WTC11 (cell line): Measurements from ENCODE around the gene RPL7L1.

Experiments used
- TEAD4 ChIP-seq: sonication (generic); formaldehyde crosslinking; IDR thresholded peaks from 2 replicates; pipeline ENCODE4 v1.8.0; 2022; ENCODE audit warnings: mild to moderate bottlenecking, missing genetic modification reagents
- ZNF671 ChIP-seq: fragments of 250-450 bp; sonication (Bioruptor Pico); IDR thresholded peaks from 2 replicates; pipeline ENCODE4 v1.8.0; 2021; ENCODE audit warnings: mild to moderate bottlenecking
- TF ChIP-seq, protein P1 (sequence below): fragments of 200-600 bp; IDR thresholded peaks from 2 replicates; pipeline ENCODE4 v1.8.0; 2022; ENCODE audit warnings: antibody characterized with exemption

DNA sequence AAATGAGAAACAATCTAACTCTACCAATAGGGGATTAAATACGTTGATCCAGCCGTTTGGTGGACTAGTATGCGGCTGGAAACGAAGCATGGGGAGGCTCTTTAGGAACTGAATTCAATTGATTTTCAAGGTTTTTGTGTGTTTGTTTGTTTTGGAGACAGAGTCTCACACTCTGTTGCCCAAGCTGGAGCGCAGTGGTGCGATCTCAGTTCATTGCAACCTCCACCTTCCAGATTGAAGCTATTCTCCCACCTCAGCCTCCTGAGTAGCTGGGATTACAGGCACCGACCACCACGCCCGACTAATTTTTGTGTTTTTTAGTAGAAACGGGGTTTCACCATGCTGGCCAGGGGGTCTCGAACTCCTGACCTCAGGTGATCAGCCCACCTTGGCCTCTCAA is 57.0 kb downstream of the RPL7L1 start:
- TF ChIP-seq TEAD4, result no peak
- TF ChIP-seq, protein P1, sequence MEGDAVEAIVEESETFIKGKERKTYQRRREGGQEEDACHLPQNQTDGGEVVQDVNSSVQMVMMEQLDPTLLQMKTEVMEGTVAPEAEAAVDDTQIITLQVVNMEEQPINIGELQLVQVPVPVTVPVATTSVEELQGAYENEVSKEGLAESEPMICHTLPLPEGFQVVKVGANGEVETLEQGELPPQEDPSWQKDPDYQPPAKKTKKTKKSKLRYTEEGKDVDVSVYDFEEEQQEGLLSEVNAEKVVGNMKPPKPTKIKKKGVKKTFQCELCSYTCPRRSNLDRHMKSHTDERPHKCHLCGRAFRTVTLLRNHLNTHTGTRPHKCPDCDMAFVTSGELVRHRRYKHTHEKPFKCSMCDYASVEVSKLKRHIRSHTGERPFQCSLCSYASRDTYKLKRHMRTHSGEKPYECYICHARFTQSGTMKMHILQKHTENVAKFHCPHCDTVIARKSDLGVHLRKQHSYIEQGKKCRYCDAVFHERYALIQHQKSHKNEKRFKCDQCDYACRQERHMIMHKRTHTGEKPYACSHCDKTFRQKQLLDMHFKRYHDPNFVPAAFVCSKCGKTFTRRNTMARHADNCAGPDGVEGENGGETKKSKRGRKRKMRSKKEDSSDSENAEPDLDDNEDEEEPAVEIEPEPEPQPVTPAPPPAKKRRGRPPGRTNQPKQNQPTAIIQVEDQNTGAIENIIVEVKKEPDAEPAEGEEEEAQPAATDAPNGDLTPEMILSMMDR, result no peak
- no peak for TF ChIP-seq ZNF671 (CRISPR knock-in tag)
